HG03159 (cell line): ENCODE results near the gene GART.
"Not testable (repeated sequence)": the region's sequence is repeated elsewhere in the genome, so short reads cannot be mapped to it uniquely, and the experiment has no call there.

Source experiments
- ATAC-seq: cut with Tn5 transposase; IDR thresholded peaks from one replicate; pipeline ENCODE4 v1.9.1; 2021; ENCODE audit warnings: mild to moderate bottlenecking, moderate library complexity; ENCODE audit not compliant: unreplicated experiment

The GART gene

GRCh38 chr21:33478182-33478581 lies 63.7 kb downstream of the GART start:
- ATAC-seq: no peak

GRCh38 chr21:33477066-33477465 lies 64.9 kb downstream of the GART start:
- ATAC-seq: no peak

GRCh38 chr21:33473344-33473743 lies 68.6 kb downstream of the GART start:
- ATAC-seq: no peak

GRCh38 chr21:33470701-33471100 lies 71.2 kb downstream of the GART start:
- ATAC-seq: no peak

GRCh38 chr21:33469183-33469582 lies 72.7 kb downstream of the GART start:
- not testable (repeated sequence) for ATAC-seq

GRCh38 chr21:33461538-33462250 lies 80.2 kb downstream of the GART start:
- no peak for ATAC-seq

GRCh38 chr21:33458861-33459260 lies 83.1 kb downstream of the GART start:
- no peak for ATAC-seq

- no peak for ATAC-seq
These were observed 86.1 kb downstream of the GART start for GRCh38 chr21:33455686-33456446.
